Upper lobe of right lung (tissue), 1 donor: Measurements from ENCODE around the gene COL16A1. TPM values are rescaled to one million over a fixed set of nuclear protein-coding genes. Genes with fewer than 3 reads are reported as not detected.
A peak's percentile ranks its signal among the peaks of the same experiment; 100 is the strongest.

Experiments
- ATAC-seq: fragments of 200-7000 bp; cut with Tn5 transposase; one replicate; pipeline ENCODE4 v1.9.1; 2020; ENCODE audit warnings: mild to moderate bottlenecking, moderate library complexity
- DNase-seq: peaks from one replicate; pipeline ENCODE4 v3.0.0-alpha.2; 2020
- H3K27ac ChIP-seq: fragments of 200-600 bp; one replicate; pipeline ENCODE4 v1.8.0; 2022
- H3K27me3 ChIP-seq: fragments of 200-600 bp; one replicate; pipeline ENCODE4 v1.8.0; 2022; ENCODE audit warnings: mild to moderate bottlenecking
- H3K36me3 ChIP-seq: fragments of 200-600 bp; one replicate; pipeline ENCODE4 v1.8.0; 2022
- H3K4me1 ChIP-seq: fragments of 200-600 bp; one replicate; pipeline ENCODE4 v1.8.0; 2022
- H3K4me3 ChIP-seq: fragments of 200-600 bp; one replicate; pipeline ENCODE4 v1.8.0; 2022; ENCODE audit warnings: mild to moderate bottlenecking
- H3K9me3 ChIP-seq: fragments of 200-600 bp; one replicate; pipeline ENCODE4 v1.8.0; 2022
- CTCF ChIP-seq: fragments of 200-600 bp; IDR thresholded peaks from one replicate; pipeline ENCODE4 v1.8.0; 2022; ENCODE audit warnings: antibody characterized with exemption
- intact Hi-C: fragments of 100-400 bp; cut with DNase I; formaldehyde crosslinking; loops from one replicate; pipeline ENCODE4 v1.11.0; 2022
- total RNA-seq: library from RNA; stranded (reverse); fragmentation: NEBNext Ultra II Directional; extraction: Animal tissue kit (Norgen Biotek cat#: 25700); gene quantifications from one replicate; pipeline ENCODE4 v1.2.1, GENCODE V29; 2021
- donor health status: DM: no; HTN: yes; CAD: no; lungs with severe emphysema.

The COL16A1 gene
- total RNA-seq, 1 donor from 2014 or later = 28.9 TPM

- Histone ChIP-seq H3K9me3 (no peaks in the 10 kb centered on the region), H3K4me3 (peak overlapping the region; percentile 44), H3K4me1 (peaks cover 34% of the 10 kb centered on the region), H3K27me3 (peaks cover 11% of the 10 kb centered on the region), H3K27ac (peak overlapping the region; percentile 75), H3K36me3 (no peaks in the 10 kb centered on the region)
- DNase-seq (no peak), ATAC-seq (no peak)
- intact Hi-C loops = no loop called here
- TF ChIP-seq CTCF = no peak
These were observed 658 bp upstream of the COL16A1 start for GRCh38 chr1:31704271-31705079.

GRCh38 chr1:31702836-31703404 is 897 bp downstream of the COL16A1 start:
- DNase-seq (no peak), ATAC-seq (no peak)
- no peaks in the 10 kb centered on the region for H3K36me3 ChIP-seq
- H3K27me3 ChIP-seq = peaks cover 11% of the 10 kb centered on the region
- no peak overlapping the region for H3K27ac ChIP-seq
- TF ChIP-seq CTCF = no peak
- H3K4me3 ChIP-seq = peak overlapping the region; percentile 44
- intact Hi-C loops = no loop called here
- peaks cover 34% of the 10 kb centered on the region for H3K4me1 ChIP-seq
- no peaks in the 10 kb centered on the region for H3K9me3 ChIP-seq

GRCh38 chr1:31701091-31701736 is 2.6 kb downstream of the COL16A1 start:
- Histone ChIP-seq H3K9me3 (no peaks in the 10 kb centered on the region), H3K36me3 (no peaks in the 10 kb centered on the region), H3K4me3 (no peak overlapping the region), H3K27me3 (peaks cover 11% of the 10 kb centered on the region), H3K4me1 (peaks cover 34% of the 10 kb centered on the region), H3K27ac (peak overlapping the region; percentile 65)
- TF ChIP-seq CTCF = no peak
- ATAC-seq (peak; percentile 10), DNase-seq (peak; percentile 72)
- intact Hi-C loops = no loop called here

- ATAC-seq (no peak), DNase-seq (no peak)
- peaks cover 33% of the 10 kb centered on the region for H3K4me1 ChIP-seq
- H3K27me3 ChIP-seq = peaks cover 11% of the 10 kb centered on the region
- intact Hi-C loops = no loop called here
- peak overlapping the region; percentile 65 for H3K27ac ChIP-seq
- no peaks in the 10 kb centered on the region for H3K36me3 ChIP-seq
- no peak for TF ChIP-seq CTCF
- H3K4me3 ChIP-seq = no peak overlapping the region
- H3K9me3 ChIP-seq = no peaks in the 10 kb centered on the region
These were observed 3.2 kb downstream of the COL16A1 start for GRCh38 chr1:31700468-31701090.

- Histone ChIP-seq H3K4me3 (no peak overlapping the region), H3K4me1 (peaks cover 22% of the 10 kb centered on the region), H3K9me3 (no peaks in the 10 kb centered on the region), H3K27me3 (peaks cover 9% of the 10 kb centered on the region), H3K36me3 (no peaks in the 10 kb centered on the region), H3K27ac (no peak overlapping the region)
- TF ChIP-seq CTCF = no peak
- DNase-seq = no peak
- intact Hi-C loops = no loop called here
- ATAC-seq = no peak
These were observed 4.4 kb downstream of the COL16A1 start for GRCh38 chr1:31699341-31699891.
